GM19397 (cell line): ENCODE results near the gene KPNB1.

Experiments
- ATAC-seq: cut with Tn5 transposase; IDR thresholded peaks from one replicate; pipeline ENCODE4 v1.9.1; 2021; ENCODE audit warnings: mild to moderate bottlenecking, moderate library complexity; ENCODE audit not compliant: unreplicated experiment

KPNB1 gene

GRCh38 chr17:47711366-47712099 is 61.8 kb downstream of the KPNB1 start:
- no peak for ATAC-seq

DNA sequence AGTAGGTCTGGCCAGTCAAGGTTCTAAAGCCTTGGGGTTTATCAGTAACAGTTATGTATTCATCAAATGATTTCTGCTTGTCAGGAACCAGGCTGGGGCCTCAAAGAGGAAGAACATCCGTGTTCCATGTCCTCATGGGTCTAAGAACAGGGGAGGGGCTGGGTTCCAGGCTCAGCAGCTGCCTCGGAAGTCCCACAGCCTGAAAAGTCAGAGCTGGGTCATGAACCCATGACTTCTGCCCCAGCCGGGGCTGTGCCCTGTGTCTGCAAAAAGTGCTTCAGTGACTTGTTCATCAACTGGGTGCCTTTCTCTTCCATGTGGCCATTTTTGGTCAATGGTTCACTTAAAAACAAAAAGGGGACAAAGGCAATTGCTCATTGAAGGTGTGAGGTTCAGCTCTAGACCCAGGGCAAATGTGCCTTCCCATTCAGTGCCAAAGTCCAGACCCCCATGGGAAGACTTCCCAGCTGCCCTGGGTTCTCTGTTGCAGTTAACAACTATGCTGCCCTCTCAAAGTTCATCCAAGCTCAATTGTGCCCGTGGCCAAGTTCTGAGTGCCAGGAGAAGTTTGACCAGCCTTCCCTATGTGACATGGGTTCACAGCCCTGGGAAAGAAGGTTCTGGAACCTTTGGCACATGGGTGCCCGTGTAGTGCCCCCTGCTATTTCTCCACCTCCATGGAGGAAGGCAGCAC is 62.8 kb downstream of the KPNB1 start:
- ATAC-seq: no peak

GRCh38 chr17:47713980-47714700 is 64.4 kb downstream of the KPNB1 start:
- ATAC-seq: no peak

DNA sequence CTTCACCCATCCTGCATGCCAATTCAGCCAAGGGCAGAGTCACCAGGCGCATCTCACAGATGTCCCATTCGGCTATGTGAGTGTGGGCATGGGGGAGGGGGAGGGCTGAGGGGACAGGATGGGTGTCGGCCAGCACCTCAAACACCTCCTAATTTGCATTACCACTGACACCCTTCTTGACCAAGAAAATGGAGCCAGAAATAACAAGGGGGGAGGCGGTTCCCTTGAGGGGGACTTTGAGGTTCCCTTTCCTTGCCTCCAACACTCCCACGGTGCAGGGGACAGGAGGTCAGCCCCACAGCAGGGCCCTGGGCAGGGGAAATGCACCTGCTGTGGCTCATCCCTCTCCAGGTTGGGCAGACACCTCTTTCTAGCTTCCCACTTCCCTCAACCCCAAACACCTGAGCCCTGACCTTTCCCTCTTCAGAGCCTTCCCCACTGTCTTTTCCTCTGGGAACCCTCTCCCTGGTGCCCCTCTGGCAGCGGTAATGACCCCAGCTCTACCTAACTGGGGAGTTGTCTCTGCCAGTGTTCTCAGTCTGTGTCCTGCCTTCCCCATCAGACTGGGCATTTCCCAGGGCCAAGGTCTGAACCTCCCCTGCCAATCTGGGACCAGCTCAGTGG is 65.2 kb downstream of the KPNB1 start:
- no peak for ATAC-seq

DNA sequence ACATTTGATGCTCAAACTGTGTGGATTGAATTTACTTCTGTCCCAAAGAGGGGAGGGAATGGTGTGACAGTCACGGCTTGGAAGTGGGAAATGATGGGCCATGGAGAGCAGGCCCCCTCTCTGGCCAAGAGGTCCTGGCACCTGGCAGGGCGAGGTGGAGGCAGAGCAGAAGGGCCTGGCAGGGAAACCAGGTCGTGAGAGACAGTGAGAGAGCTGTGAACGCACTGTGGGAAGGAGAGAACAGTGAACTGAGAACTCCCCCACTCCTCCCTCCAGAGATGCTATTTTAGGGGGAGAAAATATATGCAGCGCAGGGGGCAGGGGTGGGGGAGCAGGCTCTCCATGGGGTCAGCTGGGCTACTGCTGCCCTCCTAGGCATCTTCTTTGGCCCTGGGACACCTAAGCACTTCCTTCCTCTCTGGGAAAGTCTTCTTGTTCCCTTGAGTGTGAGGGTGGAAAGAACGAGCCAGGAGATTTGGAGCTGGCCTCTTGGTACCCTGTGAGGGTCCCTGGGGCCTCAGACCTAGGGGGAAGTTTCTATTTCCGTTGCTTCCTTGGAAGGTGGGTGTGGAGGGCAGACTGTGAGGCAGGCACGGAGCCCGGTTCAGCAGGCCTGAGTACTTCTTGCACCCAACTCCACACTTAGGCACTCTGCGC is 66.1 kb downstream of the KPNB1 start:
- ATAC-seq: no peak

DNA sequence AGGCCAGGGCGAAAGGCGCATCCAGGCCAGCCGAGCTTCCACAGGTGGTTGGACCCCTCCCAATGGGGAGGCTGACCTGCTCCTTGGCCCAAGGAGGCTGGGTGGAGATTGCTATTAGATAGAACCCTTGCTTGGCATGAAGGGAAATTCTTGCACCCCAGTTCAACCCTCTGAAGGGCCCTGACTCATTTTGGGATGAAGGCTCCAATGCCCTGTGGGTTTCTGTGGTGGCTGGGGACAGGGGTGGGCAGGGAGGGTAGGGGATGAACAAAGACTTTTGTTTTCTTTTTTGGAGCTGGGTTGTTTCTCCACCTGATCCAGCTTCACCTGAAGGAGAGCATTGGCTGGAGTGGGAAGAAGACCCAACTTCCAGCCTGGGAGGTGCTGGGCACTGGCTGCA is 66.7 kb downstream of the KPNB1 start:
- no peak for ATAC-seq

DNA sequence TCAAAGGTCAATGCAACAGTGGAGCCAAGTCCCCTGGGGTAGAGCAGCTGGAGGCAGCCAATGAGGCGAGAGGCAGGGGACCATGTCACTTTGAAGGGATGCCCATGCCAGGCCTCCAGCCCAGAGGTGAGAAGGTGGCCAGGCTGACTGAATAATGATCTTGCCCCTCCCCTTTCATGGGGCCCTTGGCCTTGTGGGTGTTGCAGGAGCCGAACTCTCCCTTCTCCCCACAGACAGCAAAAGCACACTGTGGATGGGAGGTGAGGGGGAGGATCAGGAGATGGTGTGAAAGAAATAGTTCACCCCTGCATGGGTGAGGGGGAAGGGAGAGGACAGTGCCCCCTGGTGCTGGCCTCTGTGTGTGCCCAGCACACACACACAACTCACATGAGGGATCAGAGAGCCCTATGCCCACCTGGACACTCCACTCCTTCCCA is 67.6 kb downstream of the KPNB1 start:
- no peak for ATAC-seq

DNA sequence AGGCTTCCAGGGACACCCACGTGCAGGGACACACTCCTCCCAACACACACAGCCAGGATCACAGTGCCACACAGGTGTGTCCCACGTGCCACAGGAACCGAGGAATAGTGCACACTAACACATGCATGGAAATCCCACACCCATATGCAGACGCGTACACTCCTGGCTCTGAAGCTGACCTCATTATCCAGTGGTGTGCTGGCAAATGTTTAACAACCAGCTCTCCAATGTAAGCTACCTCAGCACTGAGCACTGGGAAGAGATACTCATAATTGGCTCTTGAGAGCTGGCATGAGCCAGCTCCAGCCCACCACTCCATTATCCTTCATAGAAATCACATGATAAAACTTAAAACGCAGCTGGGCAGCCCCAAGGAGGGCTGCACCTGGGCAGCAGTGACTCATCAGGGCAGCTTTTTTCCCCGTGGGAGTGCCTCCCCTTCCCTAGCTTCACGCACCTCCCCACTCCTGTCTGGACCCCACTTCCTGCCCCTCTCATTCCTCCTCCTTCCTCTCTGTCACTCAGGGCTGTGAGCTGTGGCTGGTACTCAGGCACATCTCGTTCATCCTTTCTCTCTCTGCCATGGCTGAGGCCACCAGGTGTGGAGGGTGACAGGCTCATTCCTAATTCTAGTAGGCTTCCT is 68.4 kb downstream of the KPNB1 start:
- ATAC-seq: no peak

GRCh38 chr17:47718634-47719405 is 69.1 kb downstream of the KPNB1 start:
- no peak for ATAC-seq

- ATAC-seq: no peak
These were observed 69.9 kb downstream of the KPNB1 start for GRCh38 chr17:47719411-47720152.

DNA sequence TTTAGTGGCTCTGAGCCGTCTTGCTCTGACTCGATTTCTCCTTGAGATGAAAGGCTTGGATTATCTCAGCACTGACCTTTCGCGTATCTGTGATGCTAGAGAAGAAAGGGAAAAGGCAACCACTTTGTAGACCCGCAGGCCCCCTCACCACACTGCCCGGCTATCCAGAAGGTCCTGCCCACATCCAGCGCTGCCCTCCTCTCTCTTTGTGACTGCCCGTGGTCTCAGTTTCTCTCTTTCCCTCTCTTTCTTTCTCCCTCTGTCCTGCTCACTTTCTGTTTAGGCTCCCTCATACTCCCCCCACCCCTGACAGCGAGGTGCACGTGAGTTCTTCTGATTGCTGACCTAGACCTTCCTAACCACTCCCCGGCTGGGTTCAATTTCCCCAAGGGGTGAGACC is 70.5 kb downstream of the KPNB1 start:
- no peak for ATAC-seq

DNA sequence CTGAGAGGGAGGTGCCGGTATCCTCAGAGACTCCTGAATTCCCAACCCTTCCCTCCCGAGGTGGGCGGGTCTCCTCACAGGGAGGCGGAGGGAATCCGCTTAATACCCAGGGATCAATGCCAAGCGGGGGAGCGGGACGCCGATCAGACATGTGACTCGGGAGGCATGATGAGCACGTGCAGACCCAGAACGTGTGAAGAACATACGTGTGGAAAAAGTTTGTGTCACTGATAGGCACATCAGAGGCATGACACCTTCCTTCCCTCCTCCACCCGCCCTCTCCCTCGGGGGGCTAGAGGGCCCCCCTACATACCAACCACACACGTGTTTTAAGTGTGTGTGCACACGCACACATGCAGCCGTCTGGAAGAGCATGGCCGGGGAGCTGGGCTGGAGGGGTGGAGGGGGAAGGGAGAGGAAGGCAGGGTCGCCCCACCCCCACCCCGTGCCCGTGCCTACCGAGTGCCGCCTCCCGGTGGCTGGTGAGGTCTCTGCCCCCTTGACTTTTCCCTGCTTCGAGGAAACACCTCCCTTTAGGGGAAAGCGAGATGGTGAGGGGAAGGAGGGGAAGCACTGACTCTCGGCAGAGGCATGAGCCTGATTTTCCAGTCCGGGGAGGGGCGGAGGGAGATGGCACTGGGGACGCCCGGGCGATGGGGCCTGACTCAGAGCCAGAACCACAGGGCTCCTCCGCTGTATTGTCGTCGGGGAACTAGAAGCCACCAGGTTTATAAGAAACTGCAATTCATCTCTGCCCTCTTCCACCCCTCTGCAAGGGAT is 71.2 kb downstream of the KPNB1 start:
- ATAC-seq: no peak

- no peak for ATAC-seq
These were observed 72.0 kb downstream of the KPNB1 start for GRCh38 chr17:47721725-47722124.

GRCh38 chr17:47724705-47725104 is 75.0 kb downstream of the KPNB1 start:
- ATAC-seq: no peak

GRCh38 chr17:47725446-47726111 is 75.9 kb downstream of the KPNB1 start:
- no peak for ATAC-seq

- ATAC-seq: no peak
These were observed 77.3 kb downstream of the KPNB1 start for GRCh38 chr17:47726796-47727703.

DNA sequence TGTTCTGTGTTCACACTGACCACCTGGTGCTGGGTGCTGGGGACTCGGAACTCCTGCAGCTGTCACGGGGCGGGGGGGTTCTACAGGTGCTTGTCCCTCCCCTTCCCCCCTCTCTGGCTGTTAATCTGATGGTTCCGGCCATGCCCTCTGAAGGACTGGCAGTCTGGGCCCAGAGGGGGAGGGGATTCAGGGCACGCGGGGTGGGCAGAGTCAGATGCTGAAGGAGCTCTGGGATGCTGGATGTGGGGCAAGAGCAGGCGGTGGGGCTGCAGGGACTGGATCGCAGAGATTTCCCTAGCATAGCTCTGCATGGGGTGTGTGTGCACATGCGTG is 78.0 kb downstream of the KPNB1 start:
- ATAC-seq: no peak
